HepG2 (cell line): Measurements from ENCODE around the gene CDYL2.

Experiments used
- ETS1 ChIP-seq: sonication (generic); formaldehyde crosslinking; IDR thresholded peaks from 2 replicates; pipeline ENCODE4 v1.4.0; 2020; ENCODE audit warnings: missing genetic modification reagents
- EZH2 ChIP-seq: conservative IDR thresholded peaks from 2 replicates; pipeline ENCODE4 v1.6.1; 2012; ENCODE audit warnings: mild to moderate bottlenecking, low read depth, low read length, moderate library complexity
- HMGXB4 ChIP-seq, 2 experiments: sonication (generic) in 1 of 2; formaldehyde crosslinking in 1 of 2; IDR thresholded peaks; 2 replicates each; pipeline versions ENCODE4 v1.4.0 to v1.6.1; 2018 to 2020; ENCODE audit warnings: missing genetic modification reagents in 2 of 2, borderline replicate concordance in 1 of 2, low read depth in 1 of 2, mild to moderate bottlenecking in 1 of 2, missing biosample characterization in 1 of 2
- POLR2AphosphoS5 ChIP-seq: IDR thresholded peaks from 2 replicates; pipeline ENCODE4 v1.6.1; 2012; ENCODE audit warnings: low read depth, low read length
- TF ChIP-seq, protein P1 (sequence below): sonication (generic); formaldehyde crosslinking; IDR thresholded peaks from 2 replicates; pipeline ENCODE4 v1.8.1; 2023; ENCODE audit warnings: missing genetic modification reagents, inconsistent platforms, borderline replicate concordance

DNA sequence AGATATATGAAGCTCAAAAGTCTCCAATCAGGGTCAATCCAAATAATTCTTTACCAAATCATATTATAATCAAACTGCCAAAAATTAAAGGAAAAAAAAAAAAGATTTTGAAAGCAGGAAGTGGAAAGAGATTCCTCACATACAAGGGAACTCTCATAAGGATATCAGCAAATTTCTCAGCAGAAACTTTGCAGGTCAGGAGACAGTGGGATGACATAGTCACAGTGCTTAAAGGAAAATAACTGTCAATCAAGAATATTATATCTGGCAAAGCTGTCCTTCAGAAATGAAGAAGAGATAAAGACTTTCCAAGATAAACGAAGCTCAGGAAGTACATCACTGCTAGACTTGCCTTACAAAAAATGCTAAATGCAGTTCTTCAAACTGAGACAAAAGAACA is 40.0 kb upstream of the CDYL2 start:
- TF ChIP-seq, protein P1, sequence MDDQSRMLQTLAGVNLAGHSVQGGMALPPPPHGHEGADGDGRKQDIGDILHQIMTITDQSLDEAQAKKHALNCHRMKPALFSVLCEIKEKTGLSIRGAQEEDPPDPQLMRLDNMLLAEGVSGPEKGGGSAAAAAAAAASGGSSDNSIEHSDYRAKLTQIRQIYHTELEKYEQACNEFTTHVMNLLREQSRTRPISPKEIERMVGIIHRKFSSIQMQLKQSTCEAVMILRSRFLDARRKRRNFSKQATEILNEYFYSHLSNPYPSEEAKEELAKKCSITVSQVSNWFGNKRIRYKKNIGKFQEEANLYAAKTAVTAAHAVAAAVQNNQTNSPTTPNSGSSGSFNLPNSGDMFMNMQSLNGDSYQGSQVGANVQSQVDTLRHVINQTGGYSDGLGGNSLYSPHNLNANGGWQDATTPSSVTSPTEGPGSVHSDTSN = no peak
- no peak for TF ChIP-seq POLR2AphosphoS5
- no peak for TF ChIP-seq HMGXB4 (CRISPR knock-in tag; IDR thresholded peaks at IDR 0.05; ENCODE audit: borderline replicate concordance in 1 of 2, low read depth in 1 of 2)
- TF ChIP-seq EZH2 = no peak
- TF ChIP-seq ETS1 (CRISPR knock-in tag) = no peak
